OCI-LY1 (cell line): ENCODE data around the gene C12orf43.

Experiments
- EZH2 ChIP-seq: fragments of 200-600 bp; sonication (generic), shearing (Covaris generic); IDR thresholded peaks from 2 replicates; pipeline ENCODE4 v1.8.0; 2017; ENCODE audit warnings: borderline replicate concordance, mixed run types, mild to moderate bottlenecking, antibody characterized with exemption, low read length, moderate library complexity, mixed read lengths
- TF ChIP-seq, protein P1 (sequence below): fragments of 200-600 bp; sonication (generic), shearing (Covaris generic); IDR thresholded peaks from 2 replicates; pipeline ENCODE4 v1.5.1; 2017; ENCODE audit warnings: mild to moderate bottlenecking, antibody characterized with exemption, low read length, moderate library complexity, mixed read lengths

GRCh38 chr12:120977531-120978295, 38.6 kb downstream of the C12orf43 start:
- TF ChIP-seq, protein P1, sequence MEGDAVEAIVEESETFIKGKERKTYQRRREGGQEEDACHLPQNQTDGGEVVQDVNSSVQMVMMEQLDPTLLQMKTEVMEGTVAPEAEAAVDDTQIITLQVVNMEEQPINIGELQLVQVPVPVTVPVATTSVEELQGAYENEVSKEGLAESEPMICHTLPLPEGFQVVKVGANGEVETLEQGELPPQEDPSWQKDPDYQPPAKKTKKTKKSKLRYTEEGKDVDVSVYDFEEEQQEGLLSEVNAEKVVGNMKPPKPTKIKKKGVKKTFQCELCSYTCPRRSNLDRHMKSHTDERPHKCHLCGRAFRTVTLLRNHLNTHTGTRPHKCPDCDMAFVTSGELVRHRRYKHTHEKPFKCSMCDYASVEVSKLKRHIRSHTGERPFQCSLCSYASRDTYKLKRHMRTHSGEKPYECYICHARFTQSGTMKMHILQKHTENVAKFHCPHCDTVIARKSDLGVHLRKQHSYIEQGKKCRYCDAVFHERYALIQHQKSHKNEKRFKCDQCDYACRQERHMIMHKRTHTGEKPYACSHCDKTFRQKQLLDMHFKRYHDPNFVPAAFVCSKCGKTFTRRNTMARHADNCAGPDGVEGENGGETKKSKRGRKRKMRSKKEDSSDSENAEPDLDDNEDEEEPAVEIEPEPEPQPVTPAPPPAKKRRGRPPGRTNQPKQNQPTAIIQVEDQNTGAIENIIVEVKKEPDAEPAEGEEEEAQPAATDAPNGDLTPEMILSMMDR: no peak
- no peak for TF ChIP-seq EZH2
